Right lung (tissue), 5 donors: ENCODE measurements around the gene CD59. TPM values are rescaled to one million over a fixed set of nuclear protein-coding genes. Genes with fewer than 3 reads are reported as not detected.
"Not testable (repeated sequence)": the region's sequence is repeated elsewhere in the genome, so short reads cannot be mapped to it uniquely, and the experiment has no call there.

Experiments
- DNase-seq, 2 donors: peaks; one replicate each; pipeline ENCODE4 v3.0.0-alpha.2; 2013
- polyA plus RNA-seq, 5 donors: library from polyadenylated mRNA; unstranded; fragments of 120-200 nt; gene quantifications; one replicate each; pipeline versions ENCODE4 v1.2.1 to v1.2.3, GENCODE V29; 2013; ENCODE audit warnings: inconsistent platforms in 1 of 5, low replicate concordance in 1 of 5; ENCODE audit not compliant: insufficient read length in 5 of 5, insufficient read depth in 1 of 5

CD59 gene
- polyA plus RNA-seq, 5 donors: 180 to 265 (median 225) TPM

DNA sequence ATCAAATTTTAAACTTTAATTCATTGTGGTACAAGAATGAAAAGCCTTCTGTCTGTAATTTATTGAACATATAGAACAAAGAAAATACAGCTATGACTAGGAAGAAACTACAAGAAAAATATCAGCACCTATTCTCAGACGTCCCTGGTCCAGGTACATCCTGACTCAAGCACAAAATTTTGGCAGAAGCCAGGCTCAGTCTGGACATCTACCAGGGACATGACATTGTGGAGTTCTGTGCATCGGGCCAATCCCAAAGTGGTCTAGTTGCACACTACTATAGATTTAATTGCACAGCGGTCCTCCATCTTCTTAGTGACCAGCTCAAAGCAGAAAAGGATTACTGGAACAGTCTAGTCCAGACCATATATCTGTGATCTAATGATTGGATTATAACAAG lies 15.7 kb upstream of the CD59 start:
- no peak for DNase-seq

DNA sequence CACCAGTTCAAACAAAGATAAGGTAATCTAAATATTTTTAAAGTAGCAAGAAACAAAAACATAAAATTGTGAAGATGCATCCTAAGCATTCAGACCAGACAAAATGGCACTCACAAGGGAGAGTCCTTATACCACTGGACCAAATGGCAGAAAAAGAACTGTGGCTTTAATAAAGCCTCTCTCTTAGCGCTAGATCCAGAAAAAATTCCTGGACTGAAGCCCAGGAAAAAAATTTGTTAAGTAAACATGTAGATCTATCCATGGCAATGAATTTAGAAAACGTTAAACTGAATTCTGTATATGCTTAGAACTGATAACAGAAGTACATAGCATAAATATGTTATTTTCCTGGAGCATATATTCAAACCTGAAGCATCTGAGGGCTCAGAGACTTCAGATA lies 11.8 kb upstream of the CD59 start:
- peak; percentile 74 to 77 for DNase-seq

DNA sequence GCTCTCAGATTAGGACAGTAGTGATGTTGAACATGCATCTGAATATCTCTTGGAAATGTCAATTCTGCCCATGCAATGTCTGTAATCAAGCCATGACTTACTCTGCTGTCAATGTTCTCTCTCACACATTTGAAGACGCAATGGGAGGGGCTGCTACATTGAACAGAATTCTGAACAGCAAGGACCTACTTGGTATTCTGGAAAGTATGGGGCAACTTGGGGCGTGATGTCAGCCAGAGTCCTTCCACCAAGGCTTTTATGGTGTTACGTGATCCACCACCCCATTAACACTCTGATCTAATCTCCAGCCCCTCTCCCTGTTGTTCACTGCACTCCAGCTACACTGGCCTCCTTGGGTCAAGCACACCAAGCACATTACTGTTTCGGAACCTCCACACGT lies 7.1 kb upstream of the CD59 start:
- DNase-seq: no peak

DNA sequence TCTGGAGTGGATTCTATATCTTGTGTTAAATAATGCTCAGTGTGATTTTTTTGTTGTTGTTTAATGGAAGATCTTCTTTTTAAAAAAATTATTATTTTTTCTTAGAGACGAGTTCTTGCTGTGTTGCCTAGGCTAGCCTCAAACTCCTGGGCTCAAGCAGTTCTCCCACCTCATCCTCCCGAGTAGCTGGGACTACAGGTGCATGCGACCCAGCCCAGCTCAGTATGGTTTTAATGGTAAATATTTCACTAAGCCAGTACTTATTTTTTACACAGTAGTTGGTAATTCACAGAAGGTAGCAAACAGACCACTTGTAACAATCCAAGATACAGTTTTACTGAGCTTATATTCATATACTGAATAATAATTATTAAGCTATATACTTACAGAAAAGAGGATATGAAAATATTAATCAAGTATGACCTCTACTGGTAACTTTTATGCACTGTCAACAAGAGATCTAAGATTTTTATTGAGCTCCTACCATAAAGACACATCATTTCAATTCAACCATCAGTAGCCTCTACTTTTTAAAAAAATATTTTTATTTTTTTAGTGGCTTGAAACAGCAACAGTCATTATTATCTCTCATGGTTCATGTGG lies 6.1 kb upstream of the CD59 start:
- DNase-seq: no peak

DNA sequence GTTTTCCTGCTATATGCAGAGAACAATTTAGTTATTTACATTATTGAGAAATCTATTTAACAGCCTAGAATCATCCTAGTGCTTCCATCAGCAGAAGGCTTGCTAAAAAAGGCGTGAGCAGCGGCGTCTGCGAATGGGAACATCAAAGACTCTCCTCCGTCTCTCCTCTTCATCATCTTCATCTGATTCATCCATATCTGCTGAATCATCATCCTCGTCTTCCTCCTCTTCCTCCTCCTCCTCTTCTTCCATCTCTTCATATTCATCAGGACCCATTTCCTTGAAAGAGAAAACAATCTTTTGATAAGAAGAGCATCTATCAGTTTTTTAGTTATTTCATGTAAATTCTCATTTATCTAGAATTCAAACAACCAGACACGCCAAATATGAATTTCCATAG lies 5.6 kb upstream of the CD59 start:
- no peak for DNase-seq

DNA sequence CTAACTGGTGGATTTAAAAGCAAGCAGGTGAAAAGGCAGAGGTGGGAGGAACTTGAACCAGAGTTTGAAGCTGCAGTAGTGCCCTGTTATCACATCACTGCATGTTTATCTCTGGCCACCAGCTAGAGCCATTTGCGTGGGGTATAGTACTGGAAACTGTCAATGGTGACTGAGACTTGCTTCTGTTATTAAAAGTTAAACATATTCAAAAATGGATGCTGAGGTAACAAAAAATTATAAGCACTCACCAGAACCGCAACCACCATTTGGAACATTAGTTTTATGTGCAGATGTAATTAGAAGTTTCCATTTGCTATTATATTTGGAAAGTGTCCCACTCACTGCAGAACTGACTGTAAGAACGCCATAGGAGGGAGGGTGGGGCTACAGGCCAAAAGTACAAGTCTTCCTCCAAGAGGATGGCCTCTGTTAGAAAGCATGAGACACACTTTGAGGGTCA lies 1.2 kb upstream of the CD59 start:
- DNase-seq: no peak

GRCh38 chr11:33735271-33736147 lies 714 bp downstream of the CD59 start:
- DNase-seq: no peak

DNA sequence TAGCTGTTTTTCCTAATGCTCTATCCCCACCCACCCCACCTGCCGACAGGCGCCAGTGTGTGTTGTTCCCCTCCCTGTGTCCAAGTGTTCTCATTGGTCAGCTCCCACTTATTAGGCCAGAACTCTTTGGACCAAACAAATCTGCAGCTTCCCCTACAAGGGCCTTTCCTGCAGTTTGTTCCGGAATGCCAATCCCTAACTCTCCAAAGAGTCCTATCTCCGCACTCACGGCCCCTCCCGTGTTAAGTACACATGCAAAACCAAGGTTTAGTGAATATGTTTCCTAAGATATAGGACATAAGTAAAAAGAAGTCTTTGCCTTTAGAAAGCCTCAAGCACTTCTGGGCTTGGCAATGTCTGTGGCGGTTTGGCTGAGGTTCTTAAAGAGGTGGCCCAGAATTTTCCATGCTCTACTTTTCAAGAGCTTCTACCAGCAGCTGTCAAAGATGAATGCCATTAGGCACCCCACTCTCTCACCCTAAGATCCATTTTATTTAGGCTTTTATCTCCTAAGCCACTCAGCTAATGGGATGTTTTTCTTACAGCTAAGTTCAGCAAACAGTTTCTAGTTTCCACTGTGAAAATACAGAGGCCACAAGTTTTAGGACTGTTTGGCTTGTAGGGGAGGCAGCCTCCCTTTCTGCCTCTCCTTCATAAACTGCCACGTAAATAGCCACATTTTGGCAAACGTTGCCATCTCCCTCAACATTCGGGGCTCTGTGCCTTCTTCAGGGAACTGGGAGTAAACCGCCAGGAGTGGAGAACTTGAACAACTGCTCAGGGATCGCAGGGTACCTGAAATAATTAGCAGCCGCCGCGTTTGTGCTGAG lies 1.6 kb downstream of the CD59 start:
- DNase-seq: peak in 1 of 2 donors; percentile 47

GRCh38 chr11:33733980-33734379 lies 2.2 kb downstream of the CD59 start:
- DNase-seq: no peak

DNA sequence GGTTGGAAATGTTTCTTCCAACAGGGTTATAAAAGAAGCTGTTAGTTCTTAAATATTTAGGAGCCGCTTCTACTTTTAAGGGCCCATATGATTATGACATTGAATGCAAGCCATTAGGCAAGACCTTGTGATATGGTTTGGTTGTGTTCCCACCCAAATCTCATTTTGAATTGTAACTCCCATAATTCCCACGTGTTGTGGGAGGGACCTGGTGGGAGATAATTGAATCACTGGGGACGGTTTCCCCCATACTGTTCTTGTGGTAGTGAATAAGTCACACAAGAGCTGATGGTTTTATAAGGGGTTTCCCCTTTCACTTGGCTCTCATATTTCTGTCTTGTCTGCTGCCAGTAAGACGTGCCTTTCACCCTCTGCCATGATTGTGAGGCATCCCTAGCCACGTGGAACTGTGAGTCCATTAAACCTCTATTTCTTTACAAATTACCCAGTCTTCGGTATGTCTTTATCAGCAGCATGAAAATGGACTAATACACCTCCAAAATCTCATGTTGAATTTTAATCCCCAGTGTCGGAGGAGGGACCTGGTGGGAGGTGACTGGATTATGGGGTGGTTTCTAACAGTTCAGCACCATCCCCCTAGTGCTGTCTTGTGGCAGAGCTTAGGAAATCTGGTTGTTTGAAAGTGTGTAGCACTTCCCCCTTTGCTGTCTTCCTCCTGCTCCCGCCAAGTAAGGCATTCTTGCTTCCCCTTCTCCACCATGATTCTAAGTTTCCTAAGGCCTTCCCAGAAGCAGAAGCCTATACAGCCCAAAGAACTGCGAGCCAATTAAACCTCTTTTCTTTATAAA lies 4.3 kb downstream of the CD59 start:
- no peak for DNase-seq

DNA sequence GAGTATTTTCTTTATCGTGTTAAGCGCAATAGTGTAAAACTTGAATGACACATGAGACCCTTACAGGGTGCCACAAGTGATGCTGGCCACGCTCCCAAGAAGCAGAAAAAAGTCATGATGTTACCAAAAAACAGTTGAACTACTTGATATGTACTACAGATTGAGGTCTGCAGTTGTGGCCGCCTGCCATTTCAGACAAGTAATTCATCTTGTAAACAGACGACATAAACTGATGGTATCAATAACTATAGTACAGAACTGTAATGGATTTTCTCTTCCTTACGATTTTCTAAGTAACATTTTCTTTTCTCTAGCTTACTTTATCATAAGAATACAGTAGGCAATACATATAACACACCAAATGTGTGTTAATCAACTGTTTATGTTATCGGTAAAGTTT lies 5.5 kb downstream of the CD59 start:
- no peak for DNase-seq

DNA sequence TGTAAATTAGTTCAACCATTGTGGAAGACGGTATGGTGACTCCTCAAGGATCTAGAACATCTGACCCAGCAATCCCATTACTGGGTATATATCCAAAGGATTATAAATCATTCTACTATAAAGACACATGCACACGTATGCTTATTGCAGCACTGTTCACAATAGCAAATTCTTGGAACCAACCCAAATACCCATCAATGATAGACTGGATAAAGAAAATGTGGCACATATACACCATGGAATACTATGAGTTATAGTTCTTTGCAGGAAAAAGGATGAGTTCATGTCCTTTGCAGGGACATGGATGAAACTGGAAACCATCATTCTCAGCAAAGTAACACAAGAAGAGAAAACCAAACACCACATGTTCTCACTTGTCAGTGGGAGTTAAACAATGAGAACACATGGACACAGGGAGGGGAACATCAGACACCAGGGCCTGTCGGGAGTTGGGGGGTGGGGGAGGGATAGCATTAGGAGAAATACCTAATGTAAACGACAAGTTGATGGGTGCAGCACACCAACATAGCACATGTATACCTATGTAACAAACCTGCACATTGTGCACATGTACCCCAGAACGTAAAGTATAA lies 7.1 kb downstream of the CD59 start:
- not testable (repeated sequence) for DNase-seq

- DNase-seq: not testable (repeated sequence)
These were observed 8.7 kb downstream of the CD59 start for GRCh38 chr11:33727539-33727938.

DNA sequence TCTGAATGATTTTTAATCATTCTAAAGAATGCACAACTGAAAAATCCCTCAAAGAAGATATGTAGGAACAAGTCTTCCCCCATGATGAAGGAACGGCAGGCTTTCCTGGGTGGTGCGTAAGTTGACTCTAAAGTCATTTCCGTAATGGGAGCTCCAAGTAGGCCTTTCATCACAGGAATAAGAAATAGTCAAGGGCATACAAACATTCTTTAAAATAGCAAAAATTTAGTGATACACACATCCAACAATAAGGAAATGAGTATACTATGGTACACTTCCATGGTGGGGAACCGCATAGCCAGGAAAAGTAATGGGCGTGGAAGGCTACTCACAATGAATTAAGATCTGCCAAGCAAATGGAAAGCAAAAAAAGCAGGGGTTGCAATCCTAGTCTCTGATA lies 10.7 kb downstream of the CD59 start:
- no peak for DNase-seq

- peak; percentile 77 to 80 for DNase-seq
These were observed 11.6 kb downstream of the CD59 start for GRCh38 chr11:33724644-33725035.

DNA sequence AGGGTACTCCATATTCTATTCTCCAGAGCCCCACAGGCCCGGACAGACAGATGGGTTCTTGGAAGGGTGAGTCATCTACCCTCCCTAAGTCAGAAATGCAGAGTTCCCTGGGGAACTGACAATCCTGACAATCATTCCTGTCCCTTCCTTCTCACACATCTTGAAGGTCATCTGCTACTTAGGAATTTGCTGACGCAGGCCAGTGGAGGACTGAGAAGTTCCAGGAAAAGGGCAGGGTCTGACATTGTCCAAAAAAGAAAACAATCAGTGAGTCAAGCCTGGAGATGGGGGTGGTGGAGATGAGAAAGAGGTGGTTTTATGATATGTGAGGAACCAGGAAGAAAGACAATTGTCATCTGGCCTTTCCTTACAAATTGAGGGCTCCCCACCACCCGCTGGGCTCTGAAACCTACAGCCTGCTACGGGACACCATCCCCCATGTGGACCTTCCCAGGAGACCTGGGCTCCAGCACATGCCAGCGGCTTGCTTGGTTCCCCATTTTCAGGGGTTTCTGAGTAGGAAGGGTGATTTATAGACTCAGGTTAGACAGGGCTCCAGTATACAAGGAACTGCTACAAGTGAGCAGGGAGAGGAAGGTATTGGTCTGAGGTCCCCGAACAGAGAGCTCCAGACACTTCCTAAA lies 12.9 kb downstream of the CD59 start:
- no peak for DNase-seq

DNA sequence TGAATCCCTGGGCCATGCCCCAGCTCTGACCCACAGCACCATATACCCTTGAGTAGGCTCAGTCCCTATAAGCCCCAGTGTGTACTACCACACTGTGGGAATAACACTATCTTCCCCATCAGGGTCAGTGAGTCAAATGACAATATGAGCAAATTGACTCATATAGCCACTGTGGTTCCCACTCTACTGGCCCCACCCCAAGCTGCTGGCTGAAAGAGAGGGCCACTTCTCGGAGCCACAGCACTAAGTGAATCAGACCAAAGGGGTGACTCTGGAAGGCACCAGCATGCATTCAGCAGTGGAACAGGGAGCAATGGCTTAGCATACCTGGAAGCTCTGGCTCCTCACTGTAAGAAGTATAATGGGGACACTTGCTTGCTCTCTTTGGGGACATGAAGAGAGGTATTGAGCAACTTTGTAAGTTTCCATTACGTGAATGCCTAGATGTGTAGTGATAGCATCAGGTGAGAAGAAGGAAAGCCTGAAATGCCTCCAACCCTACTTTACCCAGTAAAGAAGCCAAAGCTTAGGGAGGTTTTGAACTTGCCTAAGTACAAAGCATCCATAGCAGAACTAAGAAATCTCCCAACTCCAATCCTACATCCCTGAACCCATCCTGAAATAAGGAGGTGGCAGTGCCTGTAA lies 13.5 kb downstream of the CD59 start:
- no peak for DNase-seq

DNA sequence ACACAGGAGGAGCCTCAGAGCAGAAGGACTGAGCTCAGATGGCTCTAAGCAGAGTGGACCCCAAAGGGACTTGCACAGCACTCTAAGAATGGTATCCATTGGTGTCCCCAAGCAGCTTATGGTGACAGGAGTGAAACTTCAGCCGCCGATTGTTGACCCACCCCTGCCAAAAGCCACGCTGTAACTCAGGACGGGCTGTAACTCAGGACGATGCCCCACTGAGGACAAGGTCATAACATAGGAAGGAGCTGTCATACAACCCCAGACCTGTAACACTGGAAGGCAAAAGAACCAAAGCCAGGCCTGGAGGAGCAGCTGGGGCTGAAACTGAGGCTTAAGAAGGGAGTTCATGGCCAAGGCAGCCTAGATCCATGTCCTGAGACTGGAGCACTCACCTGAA lies 14.2 kb downstream of the CD59 start:
- no peak for DNase-seq

DNA sequence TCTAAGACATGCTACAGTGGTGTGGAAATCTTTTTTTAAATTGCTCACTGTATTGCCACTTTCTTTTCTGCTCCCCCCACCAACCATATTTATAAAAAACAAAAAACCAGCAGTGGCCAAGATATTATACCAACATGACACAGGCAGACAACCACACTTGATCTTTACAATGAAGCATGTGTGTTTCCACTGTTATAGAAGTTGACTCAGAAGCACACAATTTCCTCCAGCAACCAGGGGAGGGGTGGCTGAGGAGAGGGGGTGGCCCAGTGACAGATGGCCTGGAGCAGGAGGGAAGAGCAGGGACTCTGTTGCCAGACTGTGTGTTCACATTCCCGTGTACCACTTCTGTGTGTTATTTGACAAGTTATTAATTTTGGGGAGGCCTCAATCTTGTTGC lies 14.8 kb downstream of the CD59 start:
- no peak for DNase-seq

DNA sequence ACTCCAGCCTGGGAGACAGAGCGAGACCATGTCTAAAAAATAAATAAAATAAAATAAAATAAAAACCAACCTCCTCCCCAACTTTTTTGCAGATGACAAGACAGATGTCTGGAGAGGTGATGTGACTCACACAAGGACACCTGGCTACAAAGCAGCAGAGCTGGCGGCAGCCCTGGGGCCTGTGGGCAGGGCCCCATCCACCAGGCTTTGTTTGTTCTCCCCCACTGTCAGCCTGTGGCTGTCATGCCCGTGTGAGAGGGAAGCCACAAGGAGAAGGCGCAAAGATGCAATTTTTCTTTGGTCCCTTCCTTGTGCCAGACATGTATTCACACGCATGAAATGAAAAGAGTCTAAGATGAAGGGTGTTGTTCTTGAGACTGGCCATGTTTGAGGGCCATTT lies 16.6 kb downstream of the CD59 start:
- no peak for DNase-seq
